Kidney epithelial cell (primary cell): Measurements from ENCODE around the gene PTS. TPM values are rescaled to one million over a fixed set of nuclear protein-coding genes. Genes with fewer than 3 reads are reported as not detected.

Source experiments
- DNase-seq: peaks from one replicate; pipeline ENCODE4 v3.0.0-alpha.2; 2010; ENCODE audit warnings: low read depth
- H3K27me3 ChIP-seq: 2 replicates; pipeline ENCODE4 v1.6.0; 2011; ENCODE audit warnings: low read length; ENCODE audit not compliant: control insufficient read depth, insufficient read depth
- H3K36me3 ChIP-seq: 2 replicates; pipeline ENCODE4 v1.5.1; 2011; ENCODE audit warnings: low read length; ENCODE audit not compliant: control insufficient read depth, insufficient read depth
- H3K4me3 ChIP-seq: 2 replicates; pipeline ENCODE4 v1.5.1; 2011; ENCODE audit warnings: low read depth, mild to moderate bottlenecking, control low read depth, low read length
- total RNA-seq: library from RNA; depleted of rRNA; stranded (reverse); fragments of >200 nt; gene quantifications from 2 replicates; pipeline ENCODE4 v1.2.3, GENCODE V29; 2015
- TF ChIP-seq, protein P1 (sequence below): IDR thresholded peaks from 2 replicates; pipeline ENCODE4 v1.5.1; 2011; ENCODE audit warnings: mild to moderate bottlenecking, moderate library complexity, low read length, control low read depth, inconsistent platforms; ENCODE audit not compliant: insufficient read depth, poor library complexity, severe bottlenecking

The PTS gene
- 24.1 and 34.2 TPM in 2 replicates for total RNA-seq

GRCh38 chr11:112226062-112226830 lies at the start of gene PTS:
TSS of gene PTS (plus strand) at chr11:112226428. CDS start at chr11:112226444, 16 bp downstream.
- DNase-seq = peak; percentile 41
- Histone ChIP-seq H3K4me3 (peak within 1 kb of the TSS; percentile 78), H3K36me3 (no peaks in the 10 kb centered on the region), H3K27me3 (no peaks in the 10 kb centered on the region)
- TF ChIP-seq, protein P1, sequence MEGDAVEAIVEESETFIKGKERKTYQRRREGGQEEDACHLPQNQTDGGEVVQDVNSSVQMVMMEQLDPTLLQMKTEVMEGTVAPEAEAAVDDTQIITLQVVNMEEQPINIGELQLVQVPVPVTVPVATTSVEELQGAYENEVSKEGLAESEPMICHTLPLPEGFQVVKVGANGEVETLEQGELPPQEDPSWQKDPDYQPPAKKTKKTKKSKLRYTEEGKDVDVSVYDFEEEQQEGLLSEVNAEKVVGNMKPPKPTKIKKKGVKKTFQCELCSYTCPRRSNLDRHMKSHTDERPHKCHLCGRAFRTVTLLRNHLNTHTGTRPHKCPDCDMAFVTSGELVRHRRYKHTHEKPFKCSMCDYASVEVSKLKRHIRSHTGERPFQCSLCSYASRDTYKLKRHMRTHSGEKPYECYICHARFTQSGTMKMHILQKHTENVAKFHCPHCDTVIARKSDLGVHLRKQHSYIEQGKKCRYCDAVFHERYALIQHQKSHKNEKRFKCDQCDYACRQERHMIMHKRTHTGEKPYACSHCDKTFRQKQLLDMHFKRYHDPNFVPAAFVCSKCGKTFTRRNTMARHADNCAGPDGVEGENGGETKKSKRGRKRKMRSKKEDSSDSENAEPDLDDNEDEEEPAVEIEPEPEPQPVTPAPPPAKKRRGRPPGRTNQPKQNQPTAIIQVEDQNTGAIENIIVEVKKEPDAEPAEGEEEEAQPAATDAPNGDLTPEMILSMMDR = no peak

DNA sequence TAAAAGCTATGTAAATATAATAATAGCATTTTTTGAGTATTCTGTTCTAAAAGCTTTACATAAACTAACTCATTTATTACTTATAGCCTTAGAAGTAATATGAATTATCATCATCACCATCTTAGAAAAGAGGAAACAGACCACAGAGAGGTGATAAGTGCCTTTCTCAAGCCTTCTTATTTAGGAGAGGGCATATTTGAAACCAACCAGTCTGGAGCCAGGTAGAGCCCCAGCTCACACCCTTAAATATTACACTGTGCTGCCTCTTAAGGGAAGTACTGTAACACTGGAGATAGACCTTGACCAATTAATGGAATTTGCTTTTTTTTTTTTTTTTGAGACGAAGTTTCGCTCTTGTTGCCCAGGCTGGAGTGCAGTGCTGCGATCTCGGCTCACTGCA lies 48.6 kb upstream of the PTS start:
- Histone ChIP-seq H3K4me3 (no peak overlapping the region), H3K27me3 (no peaks in the 10 kb centered on the region), H3K36me3 (no peaks in the 10 kb centered on the region)
- DNase-seq = no peak
- TF ChIP-seq, protein P1 = no peak

- Histone ChIP-seq H3K4me3 (no peak overlapping the region), H3K27me3 (no peaks in the 10 kb centered on the region), H3K36me3 (no peaks in the 10 kb centered on the region)
- DNase-seq = no peak
- TF ChIP-seq, protein P1 = no peak
Observed at GRCh38 chr11:112178428-112178827, 47.8 kb upstream of the PTS start.

GRCh38 chr11:112178936-112179335 lies 47.3 kb upstream of the PTS start:
- Histone ChIP-seq H3K4me3 (no peak overlapping the region), H3K36me3 (no peaks in the 10 kb centered on the region), H3K27me3 (no peaks in the 10 kb centered on the region)
- TF ChIP-seq, protein P1 = no peak
- no peak for DNase-seq

- H3K4me3 ChIP-seq = no peak overlapping the region
Observed at GRCh38 chr11:112179601-112180000, 46.6 kb upstream of the PTS start.

More at GRCh38 chr11:112179601-112180000, 46.6 kb upstream of the PTS start:
- no peak for DNase-seq
- Histone ChIP-seq H3K27me3 (no peaks in the 10 kb centered on the region), H3K36me3 (no peaks in the 10 kb centered on the region)
- TF ChIP-seq, protein P1 = no peak
